GM12872 (cell line): ENCODE results near the gene AURKAIP1.

Experiments
- CTCF ChIP-seq: IDR thresholded peaks from 3 replicates; pipeline ENCODE4 v1.5.1; 2011; ENCODE audit warnings: low read depth, mild to moderate bottlenecking, low read length, moderate library complexity; ENCODE audit not compliant: insufficient read depth

Gene AURKAIP1

DNA sequence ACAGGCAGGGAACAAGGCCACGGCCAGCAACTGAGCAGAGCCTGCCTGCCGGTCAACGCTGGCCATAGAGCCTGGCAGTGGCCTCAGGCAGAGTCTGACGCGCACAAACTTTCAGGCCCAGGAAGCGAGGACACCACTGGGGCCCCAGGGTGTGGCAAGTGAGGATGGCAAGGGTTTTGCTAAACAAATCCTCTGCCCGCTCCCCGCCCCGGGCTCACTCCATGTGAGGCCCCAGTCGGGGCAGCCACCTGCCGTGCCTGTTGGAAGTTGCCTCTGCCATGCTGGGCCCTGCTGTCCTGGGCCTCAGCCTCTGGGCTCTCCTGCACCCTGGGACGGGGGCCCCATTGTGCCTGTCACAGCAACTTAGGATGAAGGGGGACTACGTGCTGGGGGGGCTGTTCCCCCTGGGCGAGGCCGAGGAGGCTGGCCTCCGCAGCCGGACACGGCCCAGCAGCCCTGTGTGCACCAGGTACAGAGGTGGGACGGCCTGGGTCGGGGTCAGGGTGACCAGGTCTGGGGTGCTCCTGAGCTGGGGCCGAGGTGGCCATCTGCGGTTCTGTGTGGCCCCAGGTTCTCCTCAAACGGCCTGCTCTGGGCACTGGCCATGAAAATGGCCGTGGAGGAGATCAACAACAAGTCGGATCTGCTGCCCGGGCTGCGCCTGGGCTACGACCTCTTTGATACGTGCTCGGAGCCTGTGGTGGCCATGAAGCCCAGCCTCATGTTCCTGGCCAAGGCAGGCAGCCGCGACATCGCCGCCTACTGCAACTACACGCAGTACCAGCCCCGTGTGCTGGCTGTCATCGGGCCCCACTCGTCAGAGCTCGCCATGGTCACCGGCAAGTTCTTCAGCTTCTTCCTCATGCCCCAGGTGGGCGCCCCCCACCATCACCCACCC, 43.7 kb downstream of the AURKAIP1 start, which contains the start of gene TAS1R3:
Gene TAS1R3 (plus strand): TSS at position 213 of the 898 bp plus-strand sequence. CDS start 66 bp downstream, at position 279.
- no peak for TF ChIP-seq CTCF

GRCh38 chr1:1330366-1331067, 44.5 kb downstream of the AURKAIP1 start:
- no peak for TF ChIP-seq CTCF

DNA sequence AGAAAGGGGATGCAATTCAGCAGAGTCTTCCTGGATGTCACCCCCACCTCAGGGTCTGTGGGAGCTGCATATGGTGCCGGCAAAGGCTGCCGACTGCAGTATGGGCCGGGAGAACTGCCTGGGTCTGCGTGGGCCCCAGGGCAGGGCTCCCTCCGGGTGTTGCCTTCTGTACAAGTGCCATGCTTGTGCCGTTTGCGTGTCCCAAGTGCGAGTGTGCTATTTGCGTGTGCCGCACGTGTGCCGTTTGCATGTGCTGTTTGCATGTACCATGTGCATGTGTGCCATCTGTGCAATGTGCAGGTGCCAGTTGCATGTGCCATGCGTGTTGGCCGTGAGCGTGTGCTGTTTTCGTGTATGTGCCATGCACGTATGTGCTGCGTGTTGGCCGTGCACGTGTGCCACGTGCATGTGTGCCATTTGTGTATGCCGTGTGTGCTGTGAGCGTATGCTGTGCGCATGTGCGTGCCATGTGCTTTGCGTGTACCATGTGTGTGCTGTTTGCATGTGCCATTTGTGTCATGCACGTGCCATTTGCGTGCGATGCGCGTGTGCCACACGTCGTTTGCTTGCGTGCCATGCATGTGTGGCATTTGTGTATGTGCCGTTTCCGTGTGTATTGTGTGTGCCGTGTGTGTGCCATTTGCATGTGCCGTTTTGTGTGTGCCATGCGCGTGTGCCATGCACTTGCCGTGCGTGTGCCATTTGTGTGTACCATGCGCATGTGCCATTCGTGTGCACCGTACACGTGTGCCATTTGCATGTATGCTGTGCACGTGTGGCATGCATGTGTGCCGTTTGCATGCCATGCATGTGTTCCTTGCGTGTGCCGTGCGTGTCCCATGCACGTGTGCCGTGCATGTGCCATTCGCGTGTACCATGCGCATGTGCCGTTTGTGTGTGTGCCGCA, 45.5 kb downstream of the AURKAIP1 start:
- no peak for TF ChIP-seq CTCF

DNA sequence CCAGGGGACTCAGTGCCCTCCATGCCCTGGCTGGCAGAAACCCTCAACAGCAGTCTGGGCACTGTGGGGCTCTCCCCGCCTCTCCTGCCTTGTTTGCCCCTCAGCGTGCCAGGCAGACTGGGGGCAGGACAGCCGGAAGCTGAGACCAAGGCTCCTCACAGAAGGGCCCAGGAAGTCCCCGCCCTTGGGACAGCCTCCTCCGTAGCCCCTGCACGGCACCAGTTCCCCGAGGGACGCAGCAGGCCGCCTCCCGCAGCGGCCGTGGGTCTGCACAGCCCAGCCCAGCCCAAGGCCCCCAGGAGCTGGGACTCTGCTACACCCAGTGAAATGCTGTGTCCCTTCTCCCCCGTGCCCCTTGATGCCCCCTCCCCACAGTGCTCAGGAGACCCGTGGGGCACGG, 46.8 kb downstream of the AURKAIP1 start:
- no peak for TF ChIP-seq CTCF

GRCh38 chr1:1327291-1327690, 47.7 kb downstream of the AURKAIP1 start:
- TF ChIP-seq CTCF, result no peak

DNA sequence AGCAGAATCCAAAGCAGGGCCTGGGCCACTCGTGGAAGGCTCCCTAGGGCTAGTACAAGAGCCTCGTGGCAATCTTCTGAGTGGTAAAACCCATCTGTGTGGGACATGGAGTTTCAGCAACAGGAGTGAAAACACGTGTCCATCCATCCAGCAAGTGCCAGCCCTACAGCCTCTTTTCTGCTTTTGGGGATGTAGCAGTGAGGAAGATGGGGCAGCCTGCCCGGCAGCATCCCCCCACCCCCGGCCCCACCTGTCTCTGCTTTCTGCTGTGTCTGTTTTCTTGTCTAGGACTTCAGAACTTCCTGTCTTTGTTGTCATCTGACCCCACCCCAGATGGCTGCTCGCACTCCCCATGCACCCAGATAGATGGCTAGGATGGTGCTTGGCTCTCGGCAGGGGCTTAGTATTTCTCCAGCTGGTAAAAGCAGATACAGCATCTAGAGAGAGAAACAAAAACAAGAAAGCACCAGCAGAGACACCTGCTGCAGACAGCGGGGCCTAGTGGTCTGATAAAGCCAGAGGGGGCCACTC, 48.9 kb downstream of the AURKAIP1 start:
- TF ChIP-seq CTCF, result no peak
